NB4 (cell line): ENCODE measurements around the gene KMT2B.

Experiments used
- DNase-seq: peaks from one replicate; pipeline ENCODE4 v3.0.0; 2010; ENCODE audit warnings: low read depth
- H3K4me3 ChIP-seq: one replicate; pipeline ENCODE4 v1.5.1; 2011; ENCODE audit warnings: mild to moderate bottlenecking, low read depth, low read length, moderate library complexity
- MYC ChIP-seq: IDR thresholded peaks from 2 replicates; pipeline ENCODE4 v1.6.1; 2011; ENCODE audit warnings: low read depth, low read length
- POLR2A ChIP-seq: IDR thresholded peaks from 2 replicates; pipeline ENCODE4 v1.6.1; 2011; ENCODE audit warnings: mild to moderate bottlenecking; ENCODE audit not compliant: insufficient read length; ENCODE audit errors: extremely low read depth
- TF ChIP-seq, protein P1 (sequence below): IDR thresholded peaks from one replicate; pipeline ENCODE4 v1.5.1; 2012; ENCODE audit warnings: low read depth, low read length
- TF ChIP-seq, protein P2 (sequence below): IDR thresholded peaks from 2 replicates; pipeline ENCODE4 v1.6.1; 2011; ENCODE audit warnings: low read depth, low read length

The KMT2B gene

DNA sequence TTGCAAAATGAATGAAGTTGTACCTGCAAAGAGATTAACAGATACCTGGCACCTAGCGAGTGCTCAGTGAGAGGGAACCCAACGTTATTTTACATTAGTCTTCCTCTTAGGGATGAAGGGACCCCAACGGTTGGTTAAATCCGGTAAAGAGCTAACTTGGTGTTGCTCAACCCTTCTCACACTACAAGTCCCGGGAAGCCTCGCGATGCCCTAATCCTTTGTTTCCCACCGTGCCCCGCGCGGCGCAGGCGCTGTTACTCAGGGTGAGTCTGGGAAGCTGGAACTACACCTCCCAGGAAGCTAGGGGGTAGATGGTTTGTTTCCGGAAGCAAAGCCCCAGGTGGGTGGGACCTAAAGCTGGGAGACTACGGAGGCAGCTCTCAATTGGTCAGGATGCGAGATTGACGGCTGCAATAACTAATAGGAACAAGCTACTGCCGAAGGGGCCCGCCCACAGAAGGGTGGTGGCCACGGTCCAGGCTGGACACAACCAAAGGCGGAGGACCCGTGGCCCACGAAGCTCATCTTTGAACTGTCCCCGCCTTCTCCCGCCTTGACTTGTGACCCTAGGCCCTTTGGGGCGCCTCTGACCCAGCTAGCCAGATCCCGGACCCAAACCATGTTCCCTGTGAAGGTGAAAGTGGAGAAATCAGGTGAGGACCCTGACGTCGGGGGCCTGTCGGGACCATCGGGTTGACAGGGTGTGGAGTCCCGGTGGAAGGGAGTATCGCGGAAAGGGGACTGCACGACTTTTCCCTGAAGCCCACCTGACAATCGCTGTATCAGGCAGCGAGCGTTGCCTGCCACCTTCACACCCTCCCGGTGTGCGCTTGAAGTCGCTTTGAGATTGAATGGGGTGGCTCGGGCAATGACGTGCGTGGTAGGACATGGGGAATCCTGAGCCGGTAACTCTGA lies 30.6 kb downstream of the KMT2B start, which contains the start of gene LIN37:
LIN37 (plus strand) TSS at position 471 of the 915 bp plus-strand sequence; CDS start at position 620, 149 bp downstream.
- no peak for TF ChIP-seq POLR2A
- TF ChIP-seq, protein P1, sequence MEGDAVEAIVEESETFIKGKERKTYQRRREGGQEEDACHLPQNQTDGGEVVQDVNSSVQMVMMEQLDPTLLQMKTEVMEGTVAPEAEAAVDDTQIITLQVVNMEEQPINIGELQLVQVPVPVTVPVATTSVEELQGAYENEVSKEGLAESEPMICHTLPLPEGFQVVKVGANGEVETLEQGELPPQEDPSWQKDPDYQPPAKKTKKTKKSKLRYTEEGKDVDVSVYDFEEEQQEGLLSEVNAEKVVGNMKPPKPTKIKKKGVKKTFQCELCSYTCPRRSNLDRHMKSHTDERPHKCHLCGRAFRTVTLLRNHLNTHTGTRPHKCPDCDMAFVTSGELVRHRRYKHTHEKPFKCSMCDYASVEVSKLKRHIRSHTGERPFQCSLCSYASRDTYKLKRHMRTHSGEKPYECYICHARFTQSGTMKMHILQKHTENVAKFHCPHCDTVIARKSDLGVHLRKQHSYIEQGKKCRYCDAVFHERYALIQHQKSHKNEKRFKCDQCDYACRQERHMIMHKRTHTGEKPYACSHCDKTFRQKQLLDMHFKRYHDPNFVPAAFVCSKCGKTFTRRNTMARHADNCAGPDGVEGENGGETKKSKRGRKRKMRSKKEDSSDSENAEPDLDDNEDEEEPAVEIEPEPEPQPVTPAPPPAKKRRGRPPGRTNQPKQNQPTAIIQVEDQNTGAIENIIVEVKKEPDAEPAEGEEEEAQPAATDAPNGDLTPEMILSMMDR, result no peak
- TF ChIP-seq MYC, result peak; percentile 58; the same call in 1 of the 2 replicates
- TF ChIP-seq, protein P2, sequence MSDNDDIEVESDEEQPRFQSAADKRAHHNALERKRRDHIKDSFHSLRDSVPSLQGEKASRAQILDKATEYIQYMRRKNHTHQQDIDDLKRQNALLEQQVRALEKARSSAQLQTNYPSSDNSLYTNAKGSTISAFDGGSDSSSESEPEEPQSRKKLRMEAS, result no peak
- DNase-seq, result peak; percentile 97
- H3K4me3 ChIP-seq, result peak within 1 kb of the TSS; percentile 78

DNA sequence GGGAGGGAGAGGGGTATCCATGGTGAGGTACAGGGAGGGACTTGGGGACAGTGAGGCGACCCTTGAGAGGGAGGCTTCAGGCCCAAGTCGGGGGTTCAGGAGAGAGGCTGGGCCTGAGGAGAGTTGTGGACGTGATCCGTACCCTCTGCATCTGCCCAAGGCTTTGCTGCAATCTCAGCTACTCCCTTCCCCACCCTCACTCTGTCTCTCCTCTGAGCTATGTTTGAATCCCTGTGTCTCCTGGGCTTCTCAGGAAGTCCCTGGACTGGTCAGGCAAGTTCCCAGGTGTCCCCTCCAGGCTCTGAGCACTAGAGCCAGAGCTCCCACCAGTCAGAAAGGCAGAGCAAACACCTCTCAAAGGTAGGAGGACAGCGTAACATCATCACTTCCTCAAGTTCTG lies 32.4 kb downstream of the KMT2B start:
- no peak overlapping the region for H3K4me3 ChIP-seq
- TF ChIP-seq MYC (no peak), POLR2A (no peak)
- TF ChIP-seq, protein P1, result no peak
- TF ChIP-seq, protein P2, result no peak
- no peak for DNase-seq

DNA sequence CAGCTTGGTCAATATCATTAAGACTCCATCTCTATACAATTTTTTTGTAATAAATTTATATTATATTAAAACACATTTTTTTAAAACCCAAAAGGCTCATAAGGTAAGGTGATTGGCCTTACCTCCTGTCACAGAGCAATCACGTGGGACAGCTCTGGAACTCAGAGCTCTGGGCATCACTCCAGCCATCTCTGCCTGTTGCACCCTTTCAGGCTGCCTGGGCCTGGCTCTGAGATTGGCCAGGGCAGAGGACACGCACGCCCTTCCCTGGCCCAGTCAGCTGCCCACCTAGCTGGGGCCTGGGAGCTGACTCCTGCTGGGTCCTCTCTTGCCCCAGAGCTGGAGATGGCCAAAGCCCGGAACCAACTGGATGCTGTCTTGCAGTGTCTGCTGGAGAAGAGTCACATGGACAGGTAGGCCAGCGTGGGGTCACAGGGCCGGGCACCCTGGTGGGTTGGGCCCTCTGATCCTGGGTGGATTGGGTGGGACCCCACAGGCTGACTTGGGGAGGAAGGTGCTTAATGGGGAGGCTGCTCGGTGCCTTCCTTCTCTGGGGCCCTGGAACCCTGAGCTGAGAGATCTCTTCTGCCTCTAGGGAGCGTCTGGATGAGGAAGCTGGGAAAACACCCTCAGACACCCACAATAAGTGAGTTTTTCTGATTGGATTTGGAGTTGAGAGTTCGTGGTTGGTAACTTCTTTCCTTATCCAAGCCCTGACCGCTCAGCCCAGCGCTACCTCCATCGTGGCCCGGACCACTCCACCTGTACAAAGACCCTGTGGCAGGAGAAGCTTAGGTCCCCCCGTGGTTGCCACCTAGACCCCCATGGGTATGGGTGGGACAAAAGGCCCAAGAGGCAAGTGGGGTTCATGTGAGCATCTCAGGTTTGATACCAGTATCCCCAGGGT lies 34.3 kb downstream of the KMT2B start:
- DNase-seq, result no peak
- no peak for TF ChIP-seq POLR2A
- TF ChIP-seq, protein P2, result no peak
- TF ChIP-seq, protein P1, result no peak
- TF ChIP-seq MYC, result no peak

DNA sequence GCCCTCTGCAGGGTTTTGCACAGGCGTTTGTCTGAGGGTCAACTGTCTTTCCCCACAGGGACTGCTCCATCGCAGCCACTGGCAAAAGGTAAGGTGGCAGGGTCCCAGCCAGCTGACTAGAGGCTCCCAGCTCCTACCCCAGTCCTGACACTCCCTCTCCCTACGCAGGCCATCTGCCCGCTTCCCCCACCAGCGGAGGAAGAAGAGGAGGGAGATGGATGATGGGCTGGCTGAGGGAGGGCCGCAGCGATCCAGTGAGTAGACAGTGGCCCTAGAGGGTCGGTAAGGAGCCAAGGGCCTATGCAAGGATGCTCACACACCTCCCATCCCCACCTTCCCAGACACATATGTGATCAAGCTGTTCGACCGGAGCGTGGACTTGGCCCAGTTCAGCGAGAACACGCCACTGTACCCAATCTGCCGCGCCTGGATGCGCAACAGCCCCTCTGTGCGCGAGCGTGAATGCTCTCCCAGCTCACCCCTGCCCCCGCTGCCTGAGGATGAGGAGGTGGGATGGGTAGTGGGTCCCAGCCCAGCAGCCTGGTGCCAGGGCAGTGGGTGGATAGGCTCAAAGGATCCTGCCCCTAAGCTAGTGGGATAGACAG lies 35.0 kb downstream of the KMT2B start:
- no peak for DNase-seq
- TF ChIP-seq, protein P1, result no peak
- TF ChIP-seq POLR2A (no peak), MYC (no peak)
- TF ChIP-seq, protein P2, result no peak
- no peak overlapping the region for H3K4me3 ChIP-seq

More for the DNA sequence above, 34.3 kb downstream of the KMT2B start:
- H3K4me3 ChIP-seq, result no peak overlapping the region

DNA sequence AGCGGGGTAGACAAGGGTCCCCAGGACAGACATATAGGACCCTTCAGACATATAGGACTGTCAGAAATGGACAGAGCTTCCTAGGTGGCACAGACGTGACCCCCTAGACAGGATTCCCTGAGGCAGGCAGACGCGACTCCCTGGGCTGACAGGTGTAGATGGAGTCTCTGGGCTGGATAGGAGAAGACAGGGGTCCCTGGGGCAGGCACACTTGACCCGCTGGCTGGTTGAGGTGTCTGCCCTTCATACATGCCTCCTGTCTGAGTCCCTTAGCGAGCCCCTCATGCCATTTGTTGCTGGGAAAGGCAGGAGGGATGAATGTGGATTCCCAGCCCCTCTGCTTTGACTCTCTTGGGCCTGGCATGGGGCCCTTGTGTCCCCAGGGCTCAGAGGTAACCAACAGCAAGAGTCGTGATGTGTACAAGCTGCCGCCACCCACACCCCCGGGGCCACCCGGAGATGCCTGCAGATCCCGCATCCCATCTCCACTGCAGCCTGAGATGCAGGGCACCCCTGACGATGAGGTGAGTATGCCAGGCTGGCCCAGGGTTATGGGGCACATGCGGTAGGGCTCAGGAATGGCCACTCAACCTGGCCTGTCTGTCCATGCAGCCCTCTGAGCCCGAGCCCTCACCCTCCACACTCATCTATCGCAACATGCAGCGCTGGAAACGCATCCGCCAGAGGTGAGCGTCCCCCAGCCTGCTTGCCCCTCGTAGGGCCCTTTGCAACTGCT lies 36.0 kb downstream of the KMT2B start:
- H3K4me3 ChIP-seq, result no peak overlapping the region
- TF ChIP-seq MYC (no peak), POLR2A (no peak)
- TF ChIP-seq, protein P1, result no peak
- TF ChIP-seq, protein P2, result no peak
- no peak for DNase-seq
